Activated naive CD4-positive, alpha-beta T cell treated with anti-CD3 and anti-CD28 coated beads for 36 hours (primary cell): ENCODE measurements around the gene C9orf50. TPM values are rescaled to one million over a fixed set of nuclear protein-coding genes. Genes with fewer than 3 reads are reported as not detected.

Source experiments
- CTCF ChIA-PET: fragments of 350-600 bp; sonication (Branson Sonifier 250); formaldehyde crosslinking; loops from one replicate; lab custom pipeline; 2021; ENCODE audit warnings: antibody characterized with exemption; lab: Charles Lee
- DNase-seq: peaks from one replicate; pipeline ENCODE4 v3.0.0-alpha.2; 2020
- H3K27ac Mint-ChIP-seq: one replicate; pipeline ENCODE4 v1.8.0; 2021; ENCODE audit warnings: mild to moderate bottlenecking, mixed read lengths
- H3K27me3 Mint-ChIP-seq: one replicate; pipeline ENCODE4 v1.8.0; 2021; ENCODE audit warnings: low read depth, mixed read lengths
- H3K36me3 Mint-ChIP-seq: one replicate; pipeline ENCODE4 v1.8.0; 2021; ENCODE audit warnings: low read depth, mixed read lengths
- H3K4me1 Mint-ChIP-seq: one replicate; pipeline ENCODE4 v1.8.0; 2021; ENCODE audit warnings: low read depth, mixed read lengths
- H3K4me3 Mint-ChIP-seq: one replicate; pipeline ENCODE4 v1.8.0; 2021; ENCODE audit warnings: mild to moderate bottlenecking, moderate library complexity, mixed read lengths
- H3K9me3 Mint-ChIP-seq: one replicate; pipeline ENCODE4 v1.8.0; 2021; ENCODE audit warnings: mixed read lengths
- intact Hi-C: fragments of 100-400 bp; cut with micrococcal nuclease; formaldehyde crosslinking; loops from one replicate; pipeline ENCODE4 v1.15.1; 2023
- total RNA-seq, 2 experiments: library from RNA; stranded (reverse); gene quantifications; one replicate each; pipeline ENCODE4 v1.2.3, GENCODE V29; 2021

Gene C9orf50
- total RNA-seq, 2 experiments from 2014 or later, result not detected

GRCh38 chr9:129591916-129592315, 29.0 kb downstream of the C9orf50 start:
- no peaks in the 10 kb centered on the region for H3K9me3 Mint-ChIP-seq
- no peak overlapping the region for H3K4me3 Mint-ChIP-seq
- intact Hi-C loops, result no loop called here
- peaks cover 5% of the 10 kb centered on the region for H3K4me1 Mint-ChIP-seq
- CTCF ChIA-PET, result interaction anchor here (0.6 kb wide), 1 partner anchor 44 kb away, joined by 7 read pairs; no protein-coding TSS in a partner anchor
- H3K36me3 Mint-ChIP-seq, result no peaks in the 10 kb centered on the region
- no peak overlapping the region for H3K27ac Mint-ChIP-seq
- DNase-seq, result no peak
- no peaks in the 10 kb centered on the region for H3K27me3 Mint-ChIP-seq

- H3K4me3 Mint-ChIP-seq, result no peak overlapping the region
- H3K27ac Mint-ChIP-seq, result no peak overlapping the region
- no peaks in the 10 kb centered on the region for H3K27me3 Mint-ChIP-seq
- peaks cover 11% of the 10 kb centered on the region for H3K4me1 Mint-ChIP-seq
- H3K36me3 Mint-ChIP-seq, result no peaks in the 10 kb centered on the region
- intact Hi-C loops, result no loop called here
- H3K9me3 Mint-ChIP-seq, result no peaks in the 10 kb centered on the region
- DNase-seq, result no peak
- CTCF ChIA-PET, result no interaction called here
Measured at GRCh38 chr9:129590466-129590865, 30.4 kb downstream of the C9orf50 start.

GRCh38 chr9:129587487-129588262, 33.2 kb downstream of the C9orf50 start:
- Mint-ChIP-seq H3K36me3 (no peaks in the 10 kb centered on the region), H3K27me3 (no peaks in the 10 kb centered on the region), H3K4me1 (peaks cover 27% of the 10 kb centered on the region), H3K27ac (no peak overlapping the region), H3K4me3 (no peak overlapping the region), H3K9me3 (no peaks in the 10 kb centered on the region)
- intact Hi-C loops, result no loop called here
- CTCF ChIA-PET, result interaction anchor here (0.9 kb wide), 1 partner anchor 185 kb away, joined by 3 read pairs; no protein-coding TSS in a partner anchor
- no peak for DNase-seq

GRCh38 chr9:129586685-129587084, 34.2 kb downstream of the C9orf50 start:
- H3K27me3 Mint-ChIP-seq, result no peaks in the 10 kb centered on the region
- H3K4me1 Mint-ChIP-seq, result peaks cover 28% of the 10 kb centered on the region
- no peaks in the 10 kb centered on the region for H3K36me3 Mint-ChIP-seq
- no peaks in the 10 kb centered on the region for H3K9me3 Mint-ChIP-seq
- CTCF ChIA-PET, result interaction anchor here (0.9 kb wide), 1 partner anchor 184 kb away, joined by 3 read pairs; no protein-coding TSS in a partner anchor
- intact Hi-C loops, result no loop called here
- H3K27ac Mint-ChIP-seq, result no peak overlapping the region
- no peak for DNase-seq
- no peak overlapping the region for H3K4me3 Mint-ChIP-seq

GRCh38 chr9:129586245-129586644, 34.7 kb downstream of the C9orf50 start:
- H3K4me3 Mint-ChIP-seq, result no peak overlapping the region
- H3K27me3 Mint-ChIP-seq, result no peaks in the 10 kb centered on the region
- no peaks in the 10 kb centered on the region for H3K9me3 Mint-ChIP-seq
- intact Hi-C loops, result no loop called here
- peaks cover 28% of the 10 kb centered on the region for H3K4me1 Mint-ChIP-seq
- DNase-seq, result no peak
- peak overlapping the region; percentile 2 for H3K27ac Mint-ChIP-seq
- H3K36me3 Mint-ChIP-seq, result no peaks in the 10 kb centered on the region
- CTCF ChIA-PET, result no interaction called here

GRCh38 chr9:129585352-129585751, 35.5 kb downstream of the C9orf50 start:
- intact Hi-C loops, result no loop called here
- peaks cover 32% of the 10 kb centered on the region for H3K4me1 Mint-ChIP-seq
- CTCF ChIA-PET, result interaction anchor here (0.6 to 1.4 kb wide), 2 partner anchors 19 to 166 kb away, joined by 3 read pairs; no protein-coding TSS in a partner anchor

GRCh38 chr9:129584136-129584535, 36.8 kb downstream of the C9orf50 start:
- Mint-ChIP-seq H3K36me3 (no peaks in the 10 kb centered on the region), H3K27ac (no peak overlapping the region), H3K4me3 (no peak overlapping the region), H3K4me1 (peaks cover 44% of the 10 kb centered on the region), H3K9me3 (no peaks in the 10 kb centered on the region), H3K27me3 (no peaks in the 10 kb centered on the region)
- DNase-seq, result peak; percentile 75
- CTCF ChIA-PET, result interaction anchor here (0.6 to 1.5 kb wide), 5 partner anchors 20 to 442 kb away, joined by 3 to 10 read pairs (median 3); no protein-coding TSS in a partner anchor
- intact Hi-C loops, result no loop called here

More at GRCh38 chr9:129585352-129585751, 35.5 kb downstream of the C9orf50 start:
- Mint-ChIP-seq H3K27me3 (no peaks in the 10 kb centered on the region), H3K36me3 (no peaks in the 10 kb centered on the region), H3K4me3 (no peak overlapping the region), H3K9me3 (no peaks in the 10 kb centered on the region), H3K27ac (no peak overlapping the region)
- DNase-seq, result no peak

GRCh38 chr9:129583308-129584038, 37.4 kb downstream of the C9orf50 start:
- Mint-ChIP-seq H3K4me1 (peaks cover 45% of the 10 kb centered on the region), H3K27ac (no peak overlapping the region), H3K4me3 (no peak overlapping the region), H3K9me3 (no peaks in the 10 kb centered on the region), H3K36me3 (no peaks in the 10 kb centered on the region), H3K27me3 (no peaks in the 10 kb centered on the region)
- intact Hi-C loops, result no loop called here
- CTCF ChIA-PET, result interaction anchor here (0.6 to 1.5 kb wide), 4 partner anchors 21 to 441 kb away, joined by 3 to 10 read pairs (median 3); no protein-coding TSS in a partner anchor
- DNase-seq, result no peak

- Mint-ChIP-seq H3K36me3 (no peaks in the 10 kb centered on the region), H3K4me3 (no peak overlapping the region), H3K27ac (no peak overlapping the region), H3K4me1 (peaks cover 45% of the 10 kb centered on the region), H3K27me3 (no peaks in the 10 kb centered on the region), H3K9me3 (no peaks in the 10 kb centered on the region)
- intact Hi-C loops, result no loop called here
- CTCF ChIA-PET, result interaction anchor here (0.9 to 1.5 kb wide), 2 partner anchors 132 to 262 kb away, joined by 3 read pairs; no protein-coding TSS in a partner anchor
- no peak for DNase-seq
Measured at GRCh38 chr9:129582855-129583254, 38.0 kb downstream of the C9orf50 start.

GRCh38 chr9:129581505-129582189, 39.3 kb downstream of the C9orf50 start:
- Mint-ChIP-seq H3K27me3 (no peaks in the 10 kb centered on the region), H3K4me1 (peaks cover 41% of the 10 kb centered on the region), H3K4me3 (no peak overlapping the region), H3K36me3 (no peaks in the 10 kb centered on the region), H3K27ac (no peak overlapping the region), H3K9me3 (no peaks in the 10 kb centered on the region)
- CTCF ChIA-PET, result interaction anchor here (0.9 to 1.3 kb wide), 2 partner anchors 261 to 439 kb away, joined by 3 to 4 read pairs; no protein-coding TSS in a partner anchor
- intact Hi-C loops, result no loop called here
- DNase-seq, result no peak

GRCh38 chr9:129580211-129580915, 40.5 kb downstream of the C9orf50 start:
- Mint-ChIP-seq H3K36me3 (no peaks in the 10 kb centered on the region), H3K4me1 (peaks cover 33% of the 10 kb centered on the region), H3K4me3 (no peak overlapping the region), H3K27me3 (no peaks in the 10 kb centered on the region), H3K9me3 (no peaks in the 10 kb centered on the region), H3K27ac (no peak overlapping the region)
- intact Hi-C loops, result no loop called here
- CTCF ChIA-PET, result interaction anchor here (1.1 to 1.3 kb wide), 2 partner anchors 121 to 437 kb away, joined by 3 to 4 read pairs; no protein-coding TSS in a partner anchor
- DNase-seq, result peak; percentile 66
